Measurements from ENCODE around the gene ZNF213.
A peak's percentile ranks its signal among the peaks of the same experiment; 100 is the strongest.

Gene ZNF213

DNA sequence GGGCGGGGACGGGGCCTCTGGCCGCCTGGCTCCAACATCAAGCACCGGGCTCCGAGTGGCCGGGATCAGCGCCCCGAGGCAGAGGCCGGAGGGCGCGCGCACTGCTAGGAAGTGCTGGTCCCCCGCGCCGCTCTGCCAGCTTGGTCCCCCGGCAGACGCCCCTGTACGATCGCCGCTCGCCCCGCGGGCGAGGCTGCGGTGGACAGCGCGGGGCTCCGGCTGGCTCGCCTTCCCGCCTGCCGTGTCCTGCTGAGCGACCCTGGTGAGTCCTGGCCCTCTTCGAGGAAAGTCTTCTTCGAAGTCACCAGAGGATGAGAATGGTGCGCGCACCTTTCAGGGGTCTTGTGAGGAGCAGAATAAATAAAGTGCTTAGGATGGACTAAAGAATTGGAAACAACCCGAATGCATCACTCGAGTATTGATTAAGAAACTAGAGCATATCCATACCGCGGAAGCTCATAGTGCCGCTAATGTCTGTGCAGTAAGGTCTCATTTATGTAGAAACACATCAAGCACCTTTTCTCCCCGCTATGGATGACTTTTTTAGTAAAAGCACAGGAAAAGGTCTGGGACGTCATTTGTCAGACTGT, 392 bp downstream of the ZNF213 start (continued):
- TF ChIP-seq ZEB2 (tag by site-specific recombination; IDR thresholded peaks at IDR 0.05) = peak; percentile 30; the same call in 1 of the 2 replicates
- TF ChIP-seq KLF8 (tag by site-specific recombination; IDR thresholded peaks at IDR 0.05) = peak; percentile 72; the same call in 1 of the 2 replicates
- TF ChIP-seq GFI1B (tag by site-specific recombination; IDR thresholded peaks at IDR 0.05) = no peak
- TF ChIP-seq ZNF221 (tag by site-specific recombination; IDR thresholded peaks at IDR 0.05; ENCODE audit: borderline replicate concordance) = no peak
- TF ChIP-seq IKZF3 (tag by site-specific recombination; IDR thresholded peaks at IDR 0.05) = no peak
- TF ChIP-seq, protein P1, sequence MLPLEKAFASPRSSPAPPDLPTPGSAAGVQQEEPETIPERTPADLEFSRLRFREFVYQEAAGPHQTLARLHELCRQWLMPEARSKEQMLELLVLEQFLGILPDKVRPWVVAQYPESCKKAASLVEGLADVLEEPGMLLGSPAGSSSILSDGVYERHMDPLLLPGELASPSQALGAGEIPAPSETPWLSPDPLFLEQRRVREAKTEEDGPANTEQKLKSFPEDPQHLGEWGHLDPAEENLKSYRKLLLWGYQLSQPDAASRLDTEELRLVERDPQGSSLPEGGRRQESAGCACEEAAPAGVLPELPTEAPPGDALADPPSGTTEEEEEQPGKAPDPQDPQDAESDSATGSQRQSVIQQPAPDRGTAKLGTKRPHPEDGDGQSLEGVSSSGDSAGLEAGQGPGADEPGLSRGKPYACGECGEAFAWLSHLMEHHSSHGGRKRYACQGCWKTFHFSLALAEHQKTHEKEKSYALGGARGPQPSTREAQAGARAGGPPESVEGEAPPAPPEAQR (tag by site-specific recombination; IDR thresholded peaks at IDR 0.05) = no peak
- TF ChIP-seq, protein P2, sequence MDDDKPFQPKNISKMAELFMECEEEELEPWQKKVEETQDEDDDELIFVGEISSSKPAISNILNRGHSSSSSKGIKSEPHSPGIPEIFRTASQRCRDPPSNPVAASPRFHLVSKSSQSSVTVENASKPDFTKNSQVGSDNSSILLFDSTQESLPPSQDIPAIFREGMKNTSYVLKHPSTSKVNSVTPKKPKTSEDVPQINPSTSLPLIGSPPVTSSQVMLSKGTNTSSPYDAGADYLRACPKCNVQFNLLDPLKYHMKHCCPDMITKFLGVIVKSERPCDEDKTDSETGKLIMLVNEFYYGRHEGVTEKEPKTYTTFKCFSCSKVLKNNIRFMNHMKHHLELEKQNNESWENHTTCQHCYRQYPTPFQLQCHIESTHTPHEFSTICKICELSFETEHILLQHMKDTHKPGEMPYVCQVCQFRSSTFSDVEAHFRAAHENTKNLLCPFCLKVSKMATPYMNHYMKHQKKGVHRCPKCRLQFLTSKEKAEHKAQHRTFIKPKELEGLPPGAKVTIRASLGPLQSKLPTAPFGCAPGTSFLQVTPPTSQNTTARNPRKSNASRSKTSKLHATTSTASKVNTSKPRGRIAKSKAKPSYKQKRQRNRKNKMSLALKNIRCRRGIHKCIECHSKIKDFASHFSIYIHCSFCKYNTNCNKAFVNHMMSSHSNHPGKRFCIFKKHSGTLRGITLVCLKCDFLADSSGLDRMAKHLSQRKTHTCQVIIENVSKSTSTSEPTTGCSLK (tag by site-specific recombination; IDR thresholded peaks at IDR 0.05) = no peak
- TF ChIP-seq ZNF423 (tag by site-specific recombination; IDR thresholded peaks at IDR 0.05) = no peak
- TF ChIP-seq ZNF341 (tag by site-specific recombination; IDR thresholded peaks at IDR 0.05; ENCODE audit: low read depth) = no peak; the same call in 1 of the 2 replicates
- TF ChIP-seq, protein P3, sequence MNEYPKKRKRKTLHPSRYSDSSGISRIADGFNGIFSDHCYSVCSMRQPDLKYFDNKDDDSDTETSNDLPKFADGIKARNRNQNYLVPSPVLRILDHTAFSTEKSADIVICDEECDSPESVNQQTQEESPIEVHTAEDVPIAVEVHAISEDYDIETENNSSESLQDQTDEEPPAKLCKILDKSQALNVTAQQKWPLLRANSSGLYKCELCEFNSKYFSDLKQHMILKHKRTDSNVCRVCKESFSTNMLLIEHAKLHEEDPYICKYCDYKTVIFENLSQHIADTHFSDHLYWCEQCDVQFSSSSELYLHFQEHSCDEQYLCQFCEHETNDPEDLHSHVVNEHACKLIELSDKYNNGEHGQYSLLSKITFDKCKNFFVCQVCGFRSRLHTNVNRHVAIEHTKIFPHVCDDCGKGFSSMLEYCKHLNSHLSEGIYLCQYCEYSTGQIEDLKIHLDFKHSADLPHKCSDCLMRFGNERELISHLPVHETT (tag by site-specific recombination; IDR thresholded peaks at IDR 0.05) = no peak
- TF ChIP-seq ZNF16 (tag by site-specific recombination; IDR thresholded peaks at IDR 0.05; ENCODE audit: low read depth) = no peak
- TF ChIP-seq OVOL3 (tag by site-specific recombination; IDR thresholded peaks at IDR 0.05) = no peak

DNA sequence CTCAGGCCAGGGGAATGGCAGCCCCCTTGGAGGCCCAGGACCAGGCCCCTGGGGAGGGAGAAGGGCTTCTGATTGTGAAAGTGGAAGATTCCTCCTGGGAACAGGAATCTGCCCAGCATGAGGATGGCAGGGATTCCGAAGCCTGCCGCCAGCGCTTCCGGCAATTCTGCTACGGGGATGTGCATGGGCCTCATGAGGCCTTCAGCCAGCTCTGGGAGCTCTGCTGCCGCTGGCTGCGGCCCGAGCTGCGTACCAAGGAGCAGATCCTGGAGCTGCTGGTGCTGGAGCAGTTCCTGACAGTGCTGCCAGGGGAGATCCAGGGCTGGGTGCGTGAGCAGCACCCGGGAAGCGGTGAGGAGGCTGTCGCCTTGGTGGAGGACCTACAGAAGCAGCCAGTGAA, 2.4 kb downstream of the ZNF213 start:
- H3K4me3 ChIP-seq (ENCODE audit: low read depth, low read length) = no peak overlapping the region

DNA sequence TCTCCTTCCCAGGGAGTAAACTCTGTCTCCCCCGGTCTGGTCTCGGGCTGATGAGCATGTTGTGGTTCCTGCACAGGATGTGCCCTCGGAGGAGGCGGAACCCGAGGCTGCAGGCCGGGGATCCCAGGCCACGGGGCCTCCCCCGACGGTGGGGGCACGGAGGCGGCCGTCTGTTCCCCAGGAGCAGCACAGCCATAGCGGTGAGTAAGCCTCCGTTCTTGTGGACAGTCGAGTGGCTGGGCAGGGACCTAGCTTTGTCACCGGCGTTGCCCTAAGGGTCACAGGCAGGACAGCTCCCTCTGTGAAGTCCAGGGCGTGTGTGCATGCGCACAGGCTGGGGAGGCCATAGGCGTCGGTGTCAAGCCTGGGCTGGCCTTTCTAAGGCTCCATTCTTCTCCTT, 3.5 kb downstream of the ZNF213 start:
- ChIA-PET POLR2A (no interaction called here), CTCF (interaction anchor here (1.1 kb wide), 1 partner anchor 9 kb away, joined by 3 read pairs; no protein-coding TSS in a partner anchor)
- Histone ChIP-seq H3K27ac (ENCODE audit: extremely low read depth, low read depth, low read length) (no peak overlapping the region), H3K36me3 (ENCODE audit: control insufficient read depth in 2 of 2, insufficient read depth in 1 of 2, low read length in 2 of 2) (peaks cover 0 to 46% of the 10 kb centered on the region in 2 experiments; a peak in 1 of 3 replicates), H3K4me3 (ENCODE audit: low read depth, low read length) (no peak overlapping the region), H3K9me3 (ENCODE audit: control insufficient read depth, insufficient read depth, low read depth, low read length) (no peaks in the 10 kb centered on the region), H3K4me1 (ENCODE audit: control insufficient read depth, insufficient read depth, low read length) (0 out of 2 replicates have a peak, but pooled peaks cover 3% of the 10 kb centered on the region)
- TF ChIP-seq HOXC10 (CRISPR knock-in tag; IDR thresholded peaks at IDR 0.05) (no peak), FEZF1 (tag by site-specific recombination; IDR thresholded peaks at IDR 0.05) (no peak), ZNF610 (tag by site-specific recombination; IDR thresholded peaks at IDR 0.05; ENCODE audit: borderline replicate concordance) (no peak), ZNF48 (tag by site-specific recombination; IDR thresholded peaks at IDR 0.05) (no peak), ZNF112 (tag by site-specific recombination; IDR thresholded peaks at IDR 0.05) (no peak), ZNF426 (tag by site-specific recombination; IDR thresholded peaks at IDR 0.05) (no peak), ZNF501 (tag by site-specific recombination; IDR thresholded peaks at IDR 0.05) (no peak)
- TF ChIP-seq, protein P4, sequence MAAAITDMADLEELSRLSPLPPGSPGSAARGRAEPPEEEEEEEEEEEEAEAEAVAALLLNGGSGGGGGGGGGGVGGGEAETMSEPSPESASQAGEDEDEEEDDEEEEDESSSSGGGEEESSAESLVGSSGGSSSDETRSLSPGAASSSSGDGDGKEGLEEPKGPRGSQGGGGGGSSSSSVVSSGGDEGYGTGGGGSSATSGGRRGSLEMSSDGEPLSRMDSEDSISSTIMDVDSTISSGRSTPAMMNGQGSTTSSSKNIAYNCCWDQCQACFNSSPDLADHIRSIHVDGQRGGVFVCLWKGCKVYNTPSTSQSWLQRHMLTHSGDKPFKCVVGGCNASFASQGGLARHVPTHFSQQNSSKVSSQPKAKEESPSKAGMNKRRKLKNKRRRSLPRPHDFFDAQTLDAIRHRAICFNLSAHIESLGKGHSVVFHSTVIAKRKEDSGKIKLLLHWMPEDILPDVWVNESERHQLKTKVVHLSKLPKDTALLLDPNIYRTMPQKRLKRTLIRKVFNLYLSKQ (tag by site-specific recombination; IDR thresholded peaks at IDR 0.05; ENCODE audit: borderline replicate concordance) = no peak

More for the DNA sequence above, 2.4 kb downstream of the ZNF213 start:
- peak; percentile 42; the same call in 1 of the 2 replicates for TF ChIP-seq ZIC2 (tag by site-specific recombination; IDR thresholded peaks at IDR 0.05)
- TF ChIP-seq, protein P5, sequence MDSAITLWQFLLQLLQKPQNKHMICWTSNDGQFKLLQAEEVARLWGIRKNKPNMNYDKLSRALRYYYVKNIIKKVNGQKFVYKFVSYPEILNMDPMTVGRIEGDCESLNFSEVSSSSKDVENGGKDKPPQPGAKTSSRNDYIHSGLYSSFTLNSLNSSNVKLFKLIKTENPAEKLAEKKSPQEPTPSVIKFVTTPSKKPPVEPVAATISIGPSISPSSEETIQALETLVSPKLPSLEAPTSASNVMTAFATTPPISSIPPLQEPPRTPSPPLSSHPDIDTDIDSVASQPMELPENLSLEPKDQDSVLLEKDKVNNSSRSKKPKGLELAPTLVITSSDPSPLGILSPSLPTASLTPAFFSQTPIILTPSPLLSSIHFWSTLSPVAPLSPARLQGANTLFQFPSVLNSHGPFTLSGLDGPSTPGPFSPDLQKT (IDR thresholded peaks at IDR 0.05; ENCODE audit: borderline replicate concordance, low read depth, low read length) = no peak
- Histone ChIP-seq H3K9me3 (ENCODE audit: control insufficient read depth, insufficient read depth, low read depth, low read length) (no peaks in the 10 kb centered on the region), H3K36me3 (ENCODE audit: control insufficient read depth in 2 of 2, insufficient read depth in 1 of 2, low read length in 2 of 2) (peaks cover 0 to 47% of the 10 kb centered on the region in 2 experiments; a peak in 2 of 3 replicates), H3K27ac (ENCODE audit: extremely low read depth, low read depth, low read length) (no peak overlapping the region), H3K4me1 (ENCODE audit: control insufficient read depth, insufficient read depth, low read length) (0 out of 2 replicates have a peak, but pooled peaks cover 3% of the 10 kb centered on the region)
- POLR2A ChIA-PET = interaction anchor here (3.4 kb wide), 1 partner anchor 11 kb away, joined by 20 read pairs; no protein-coding TSS in a partner anchor
- CTCF ChIA-PET = interaction anchor here (0.6 kb wide), 2 partner anchors 34 to 118 kb away, joined by 3 to 5 read pairs; no protein-coding TSS in a partner anchor

Data from HEK293 (cell line).